K562 (cell line): ENCODE results near the gene MCAT. TPM values are rescaled to one million over a fixed set of nuclear protein-coding genes. Genes with fewer than 3 reads are reported as not detected.

Source experiments
- ATAC-seq: fragments of 200-7000 bp; cut with Tn5 transposase; 3 replicates; pipeline ENCODE4 v1.9.1; 2020; ENCODE audit warnings: moderate library complexity
- BruUV-seq: library from RNA; stranded (reverse); fragments of 400-500 nt; replicated peaks from 2 replicates; lab custom pipeline; 2021; lab: Mats Ljungman, UMichigan
- CTCF ChIA-PET: fragments of 300-600 bp; formaldehyde crosslinking; extraction: SDS; loops from one replicate; lab custom pipeline; 2021; ENCODE audit warnings: low intra/inter-chr PET ratio; lab: Yijun Ruan, JAX
- POLR2A ChIA-PET: fragments of 300-600, 350-650 bp; sonication (Branson Sonifier 250); formaldehyde crosslinking; extraction: SDS; loops from one replicate; lab custom pipeline; 2021; ENCODE audit warnings: antibody characterized with exemption, inconsistent platforms; lab: Yijun Ruan, JAX
- DNase-seq, 4 experiments: peaks; one replicate each; pipeline versions ENCODE4 v3.0.0 to v3.0.0-alpha.2; 2011 to 2018; ENCODE audit warnings: low spot score in 3 of 4, mixed read lengths in 3 of 4; ENCODE audit errors: extremely low read depth in 1 of 4
- FAIRE-seq: peaks from 2 replicates; lab custom pipeline; 2011; peaks lifted over from hg19 to GRCh38; lab: Jason Lieb, UNC
- H2AFZ ChIP-seq: 2 replicates; pipeline ENCODE4 v1.6.0; 2011; ENCODE audit warnings: low read depth, low read length, control low read depth, inconsistent platforms
- H3K27ac ChIP-seq: fragments of 200-600 bp; 3 replicates; pipeline ENCODE4 v1.8.0; 2011; ENCODE audit warnings: low read depth, mild to moderate bottlenecking, control low read depth, inconsistent platforms, low read length, moderate library complexity, mixed read lengths; ENCODE audit errors: extremely low read depth
- H3K27me3 ChIP-seq, 2 experiments: fragments of 300-600 bp in 1 of 2; 2 replicates in 1 of 2; 3 replicates in 1 of 2; pipeline versions ENCODE4 v1.6.0 to v1.8.0; 2011; ENCODE audit warnings: inconsistent platforms in 2 of 2, low read length in 2 of 2, mild to moderate bottlenecking in 1 of 2, mixed read lengths in 1 of 2, moderate library complexity in 1 of 2; ENCODE audit not compliant: control insufficient read depth in 2 of 2, insufficient read depth in 2 of 2
- H3K36me3 ChIP-seq: fragments of 300-600 bp; 3 replicates; pipeline ENCODE4 v1.8.0; 2011; ENCODE audit warnings: mild to moderate bottlenecking, low read length, inconsistent platforms; ENCODE audit not compliant: control insufficient read depth, insufficient read depth
- H3K4me1 ChIP-seq, 2 experiments: fragments of 200-600 bp in 1 of 2; replicated peaks in 1 of 2; 2 replicates in 1 of 2; 3 replicates in 1 of 2; pipeline versions ENCODE4 v1.5.1 to v1.8.0; 2011; ENCODE audit warnings: inconsistent platforms in 2 of 2, low read length in 2 of 2, mild to moderate bottlenecking in 1 of 2, mixed read lengths in 1 of 2, moderate library complexity in 1 of 2; ENCODE audit not compliant: control insufficient read depth in 2 of 2, insufficient read depth in 2 of 2
- H3K4me2 ChIP-seq: 2 replicates; pipeline ENCODE4 v1.6.1; 2011; ENCODE audit warnings: low read length, control low read depth, inconsistent platforms, mixed read lengths; ENCODE audit not compliant: insufficient read depth
- H3K4me3 ChIP-seq: fragments of 200-600 bp; sonication (generic), shearing (Covaris generic); 2 replicates; pipeline ENCODE4 v1.5.1; 2016; ENCODE audit warnings: control low read depth, inconsistent platforms
- H3K79me2 ChIP-seq: fragments of 200-600 bp; 3 replicates; pipeline ENCODE4 v1.8.0; 2011; ENCODE audit warnings: low read length, inconsistent platforms; ENCODE audit not compliant: control insufficient read depth, insufficient read depth
- H3K9ac ChIP-seq, 2 experiments: 2 replicates each; pipeline versions ENCODE4 v1.6.0 to v1.6.1; 2011; ENCODE audit warnings: low read depth in 2 of 2, low read length in 2 of 2, control low read depth in 1 of 2, inconsistent platforms in 1 of 2, mild to moderate bottlenecking in 1 of 2, mixed read lengths in 1 of 2; ENCODE audit not compliant: insufficient read depth in 1 of 2
- H3K9me1 ChIP-seq: one replicate; pipeline ENCODE4 v1.6.0; 2011; ENCODE audit warnings: inconsistent platforms, mild to moderate bottlenecking, low read length, moderate library complexity; ENCODE audit not compliant: control insufficient read depth, insufficient read depth
- H3K9me3 ChIP-seq: replicated peaks from 2 replicates; pipeline ENCODE4 v1.5.1; 2011; ENCODE audit warnings: low read depth, low read length, inconsistent platforms; ENCODE audit not compliant: control insufficient read depth, insufficient read depth
- H4K20me1 ChIP-seq: replicated peaks from 2 replicates; pipeline ENCODE4 v1.6.1; 2011; ENCODE audit warnings: low read length, inconsistent platforms, mixed read lengths; ENCODE audit not compliant: control insufficient read depth, insufficient read depth
- HIVEP1 ChIP-seq: fragments of 250-450 bp; sonication (Bioruptor Pico); IDR thresholded peaks from 2 replicates; pipeline ENCODE4 v1.4.0; 2020; ENCODE audit warnings: mild to moderate bottlenecking
- NELFE ChIP-seq: IDR thresholded peaks from 2 replicates; pipeline ENCODE4 v1.6.1; 2011; ENCODE audit warnings: mild to moderate bottlenecking; ENCODE audit not compliant: insufficient read depth, insufficient read length
- NUFIP1 ChIP-seq: fragments of 450-650 bp; IDR thresholded peaks from 2 replicates; pipeline ENCODE4 v1.6.1; 2018; ENCODE audit not compliant: partially characterized antibody
- POLR2G ChIP-seq: fragments of 200-400 bp; formaldehyde crosslinking; IDR thresholded peaks from 2 replicates; pipeline ENCODE4 v1.6.1; 2017; ENCODE audit warnings: low read depth, mild to moderate bottlenecking, antibody characterized with exemption, low read length, moderate library complexity
- SOX6 ChIP-seq: fragments of 450-650 bp; IDR thresholded peaks from 2 replicates; pipeline ENCODE4 v1.6.1; 2014; ENCODE audit warnings: mild to moderate bottlenecking
- SRF ChIP-seq, 2 experiments: fragments of 250-450, 450-650 bp in 1 of 2; sonication (Bioruptor Pico) in 1 of 2; sonication (generic) in 1 of 2; formaldehyde crosslinking; IDR thresholded peaks; 2 replicates each; pipeline versions ENCODE4 v1.5.0 to v1.5.1; 2020 to 2022; ENCODE audit warnings: mild to moderate bottlenecking in 1 of 2, missing genetic modification reagents in 1 of 2
- ZBTB11 ChIP-seq, 3 experiments: fragments of 200-800 bp in 1 of 3; fragments of 250-450 bp in 1 of 3; fragments of 450-650 bp in 1 of 3; sonication (Bioruptor Pico) in 1 of 3; sonication (Bioruptor generic) in 1 of 3; formaldehyde crosslinking in 1 of 3; IDR thresholded peaks; 2 replicates each; pipeline versions ENCODE4 v1.6.1 to v1.8.0; 2016 to 2022; ENCODE audit warnings: mild to moderate bottlenecking in 2 of 3, missing genetic modification characterization in 2 of 3, missing compliant biosample characterization in 1 of 3, moderate library complexity in 1 of 3
- WGBS: fragments of 100-300 bp; shearing (Covaris generic); methylation state at CpG from one replicate; pipeline ENCODE4 v1.1.6; 2016; ENCODE audit warnings: low coverage, mixed read lengths; ENCODE audit not compliant: insufficient coverage; ENCODE audit errors: missing lambda C conversion rate; 5-methylcytosine and 5-hydroxymethylcytosine counted together
- in situ Hi-C: fragments of 300-500 bp; cut with MboI; formaldehyde crosslinking; loops from 4 replicates; pipeline ENCODE4 v1.15.0; 2018; ENCODE audit warnings: inconsistent platforms, mixed read lengths
- intact Hi-C: fragments of 100-400 bp; cut with micrococcal nuclease; formaldehyde crosslinking; loops from 2 replicates; pipeline ENCODE4 v1.14.2; 2022
- polyA plus RNA-seq, 8 experiments: library from polyadenylated mRNA; depleted of rRNA in 4 of 8; stranded (reverse) in 5 of 8; unstranded in 3 of 8; fragments of >200 nt; fragmentation: Nextera tagmentation in 2 of 8; fragmentation: Illumina TruSeq in 1 of 8; extraction: Ambion mirVana in 2 of 8; extraction: Trizol in 1 of 8; gene quantifications; 2 replicates each; pipeline versions ENCODE4 v1.2.1 to v1.2.3, GENCODE V29; 2011 to 2014; ENCODE audit warnings: inconsistent platforms in 1 of 8, missing spikeins in 1 of 8
- total RNA-seq, 7 experiments: library from RNA; depleted of rRNA in 6 of 7; stranded (reverse); fragments of >200 nt in 6 of 7; fragmentation: Illumina TruSeq in 2 of 7; extraction: Trizol in 2 of 7; gene quantifications; 2 replicates each; pipeline versions ENCODE4 v1.2.1 to v1.2.3, GENCODE V29; 2011 to 2021; ENCODE audit warnings: low replicate concordance in 1 of 7

MCAT gene
- total and polyA plus RNA-seq, 9 of the 15 experiments (the other 6 are each of a cell fraction or from before 2014, with no cell fraction given): 3.3 to 27.8 (median 13.9) TPM

- WGBS: 96% methylated on average over 17 of the region's 25 CpGs
- TF ChIP-seq NUFIP1 (no peak), NELFE (no peak), SOX6 (no peak), POLR2G (peak; percentile 51), ZBTB11 (CRISPR knock-in tag; IDR thresholded peaks at IDR 0.05) (no peak), SRF (CRISPR knock-in tag; IDR thresholded peaks at IDR 0.05) (no peak), HIVEP1 (no peak)
- H3K4me2 ChIP-seq: no peak overlapping the region
Measured at GRCh38 chr22:43179146-43179910, 36.1 kb upstream of the MCAT start.

More at GRCh38 chr22:43179146-43179910, 36.1 kb upstream of the MCAT start:
- no peak for ATAC-seq
- Histone ChIP-seq H3K9ac (no peak overlapping the region), H2AFZ (no peak overlapping the region), H3K9me1 (no peaks in the 10 kb centered on the region), H3K27ac (no peak overlapping the region), H3K4me1 (peaks cover 19 to 38% of the 10 kb centered on the region in 2 experiments; a peak in 4 of 5 replicates), H3K4me3 (no peak overlapping the region), H4K20me1 (no peaks in the 10 kb centered on the region), H3K79me2 (peaks cover 38% of the 10 kb centered on the region), H3K27me3 (no peaks in the 10 kb centered on the region), H3K36me3 (peaks cover 74% of the 10 kb centered on the region), H3K9me3 (0 out of 2 replicates have a peak, but pooled peaks cover 2% of the 10 kb centered on the region)
- no TSS peak for BruUV-seq
- intact Hi-C loops (no loop called here), in situ Hi-C loops (no loop called here)
- ChIA-PET POLR2A (interaction anchor here (1.8 kb wide), 1 partner anchor 9 kb away, joined by 7 read pairs; no protein-coding TSS in a partner anchor), CTCF (no interaction called here)
- FAIRE-seq: no peak
- no peak for DNase-seq
